Measurements from ENCODE around the gene LIX1. TPM values are rescaled to one million over a fixed set of nuclear protein-coding genes. Genes with fewer than 3 reads are reported as not detected.

Gene LIX1
- total and polyA plus RNA-seq, 2 donors (not counting 1 experiment from before 2014, with no cell fraction given), result not detected

GRCh38 chr5:97075649-97076048 lies 66.8 kb downstream of the LIX1 start:
- Histone ChIP-seq H3K4me2 (ENCODE audit: extremely low read depth, insufficient read depth, low read length) (no peak overlapping the region), H4K20me1 (ENCODE audit: control insufficient read depth, extremely low read depth, insufficient read depth, low read length) (no peaks in the 10 kb centered on the region), H2AFZ (ENCODE audit: low read length) (no peak overlapping the region), H3K4me1 (ENCODE audit: control insufficient read depth, extremely low read depth, insufficient read depth, low read length) (no peaks in the 10 kb centered on the region), H3K4me3 (replicated peaks in 1 of 4; ENCODE audit: control extremely low read depth in 1 of 4, insufficient read depth in 1 of 4, low read depth in 3 of 4, low read length in 4 of 4) (no peak overlapping the region), H3K27me3 (ENCODE audit: control insufficient read depth, insufficient read depth, low read length) (no peaks in the 10 kb centered on the region), H3K9me3 (ENCODE audit: control insufficient read depth, insufficient read depth, low read depth, low read length) (no peaks in the 10 kb centered on the region), H3K79me2 (ENCODE audit: control insufficient read depth, insufficient read depth, low read length) (no peaks in the 10 kb centered on the region), H3K36me3 (ENCODE audit: control insufficient read depth, insufficient read depth, low read length) (no peaks in the 10 kb centered on the region), H3K9ac (ENCODE audit: insufficient read depth, low read length) (no peak overlapping the region), H3K27ac (ENCODE audit: insufficient read depth, low read length) (no peak overlapping the region)
- TF ChIP-seq CTCF (conservative IDR thresholded peaks at IDR 0.05 in 1 of 2, IDR thresholded peaks at IDR 0.05 in 1 of 2; ENCODE audit: low read depth in 1 of 2, low read length in 2 of 2) (no peak), EZH2 (IDR thresholded peaks at IDR 0.05; ENCODE audit: low read length, missing control alignments) (no peak)
- no peak for DNase-seq (ENCODE audit: low read depth in 2 of 2)

GRCh38 chr5:97074859-97075489 lies 67.4 kb downstream of the LIX1 start:
- H3K36me3 ChIP-seq (ENCODE audit: control insufficient read depth, insufficient read depth, low read length), result no peaks in the 10 kb centered on the region
- H3K27ac ChIP-seq (ENCODE audit: insufficient read depth, low read length), result no peak overlapping the region
- no peaks in the 10 kb centered on the region for H3K27me3 ChIP-seq (ENCODE audit: control insufficient read depth, insufficient read depth, low read length)
- no peaks in the 10 kb centered on the region for H3K79me2 ChIP-seq (ENCODE audit: control insufficient read depth, insufficient read depth, low read length)
- no peak for TF ChIP-seq EZH2 (IDR thresholded peaks at IDR 0.05; ENCODE audit: low read length, missing control alignments)
- no peak for TF ChIP-seq CTCF (conservative IDR thresholded peaks at IDR 0.05 in 1 of 2, IDR thresholded peaks at IDR 0.05 in 1 of 2; ENCODE audit: low read depth in 1 of 2, low read length in 2 of 2)
- no peak overlapping the region for H3K4me3 ChIP-seq (replicated peaks in 1 of 4; ENCODE audit: control extremely low read depth in 1 of 4, insufficient read depth in 1 of 4, low read depth in 3 of 4, low read length in 4 of 4)
- H2AFZ ChIP-seq (ENCODE audit: low read length), result no peak overlapping the region
- H3K4me2 ChIP-seq (ENCODE audit: extremely low read depth, insufficient read depth, low read length), result no peak overlapping the region
- H3K9ac ChIP-seq (ENCODE audit: insufficient read depth, low read length), result no peak overlapping the region
- H3K4me1 ChIP-seq (ENCODE audit: control insufficient read depth, extremely low read depth, insufficient read depth, low read length), result no peaks in the 10 kb centered on the region
- no peaks in the 10 kb centered on the region for H4K20me1 ChIP-seq (ENCODE audit: control insufficient read depth, extremely low read depth, insufficient read depth, low read length)
- no peaks in the 10 kb centered on the region for H3K9me3 ChIP-seq (ENCODE audit: control insufficient read depth, insufficient read depth, low read depth, low read length)
- no peak for DNase-seq (ENCODE audit: low read depth in 2 of 2)

GRCh38 chr5:97073420-97073819 lies 69.0 kb downstream of the LIX1 start:
- Histone ChIP-seq H4K20me1 (ENCODE audit: control insufficient read depth, extremely low read depth, insufficient read depth, low read length) (no peaks in the 10 kb centered on the region), H3K4me1 (ENCODE audit: control insufficient read depth, extremely low read depth, insufficient read depth, low read length) (no peaks in the 10 kb centered on the region), H3K27me3 (ENCODE audit: control insufficient read depth, insufficient read depth, low read length) (no peaks in the 10 kb centered on the region), H3K9me3 (ENCODE audit: control insufficient read depth, insufficient read depth, low read depth, low read length) (no peaks in the 10 kb centered on the region), H2AFZ (ENCODE audit: low read length) (no peak overlapping the region), H3K79me2 (ENCODE audit: control insufficient read depth, insufficient read depth, low read length) (no peaks in the 10 kb centered on the region), H3K9ac (ENCODE audit: insufficient read depth, low read length) (no peak overlapping the region), H3K4me2 (ENCODE audit: extremely low read depth, insufficient read depth, low read length) (no peak overlapping the region), H3K36me3 (ENCODE audit: control insufficient read depth, insufficient read depth, low read length) (no peaks in the 10 kb centered on the region), H3K4me3 (replicated peaks in 1 of 4; ENCODE audit: control extremely low read depth in 1 of 4, insufficient read depth in 1 of 4, low read depth in 3 of 4, low read length in 4 of 4) (no peak overlapping the region), H3K27ac (ENCODE audit: insufficient read depth, low read length) (no peak overlapping the region)
- no peak for DNase-seq (ENCODE audit: low read depth in 2 of 2)
- TF ChIP-seq CTCF (conservative IDR thresholded peaks at IDR 0.05 in 1 of 2, IDR thresholded peaks at IDR 0.05 in 1 of 2; ENCODE audit: low read depth in 1 of 2, low read length in 2 of 2), result no peak
- no peak for TF ChIP-seq EZH2 (IDR thresholded peaks at IDR 0.05; ENCODE audit: low read length, missing control alignments)
